Urothelium cell line (cell line): ENCODE measurements around the gene RGL3.
A peak's percentile ranks its signal among the peaks of the same experiment; 100 is the strongest.
"Not testable (repeated sequence)": the region's sequence is repeated elsewhere in the genome, so short reads cannot be mapped to it uniquely, and the experiment has no call there.

Experiments used
- DNase-seq: peaks from one replicate; pipeline ENCODE4 v3.0.0; 2011; ENCODE audit warnings: low spot score, mixed read lengths
- FAIRE-seq: peaks from 2 replicates; lab custom pipeline; 2011; peaks lifted over from hg19 to GRCh38; lab: Jason Lieb, UNC

The RGL3 gene, protein sequence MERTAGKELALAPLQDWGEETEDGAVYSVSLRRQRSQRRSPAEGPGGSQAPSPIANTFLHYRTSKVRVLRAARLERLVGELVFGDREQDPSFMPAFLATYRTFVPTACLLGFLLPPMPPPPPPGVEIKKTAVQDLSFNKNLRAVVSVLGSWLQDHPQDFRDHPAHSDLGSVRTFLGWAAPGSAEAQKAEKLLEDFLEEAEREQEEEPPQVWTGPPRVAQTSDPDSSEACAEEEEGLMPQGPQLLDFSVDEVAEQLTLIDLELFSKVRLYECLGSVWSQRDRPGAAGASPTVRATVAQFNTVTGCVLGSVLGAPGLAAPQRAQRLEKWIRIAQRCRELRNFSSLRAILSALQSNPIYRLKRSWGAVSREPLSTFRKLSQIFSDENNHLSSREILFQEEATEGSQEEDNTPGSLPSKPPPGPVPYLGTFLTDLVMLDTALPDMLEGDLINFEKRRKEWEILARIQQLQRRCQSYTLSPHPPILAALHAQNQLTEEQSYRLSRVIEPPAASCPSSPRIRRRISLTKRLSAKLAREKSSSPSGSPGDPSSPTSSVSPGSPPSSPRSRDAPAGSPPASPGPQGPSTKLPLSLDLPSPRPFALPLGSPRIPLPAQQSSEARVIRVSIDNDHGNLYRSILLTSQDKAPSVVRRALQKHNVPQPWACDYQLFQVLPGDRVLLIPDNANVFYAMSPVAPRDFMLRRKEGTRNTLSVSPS

DNA sequence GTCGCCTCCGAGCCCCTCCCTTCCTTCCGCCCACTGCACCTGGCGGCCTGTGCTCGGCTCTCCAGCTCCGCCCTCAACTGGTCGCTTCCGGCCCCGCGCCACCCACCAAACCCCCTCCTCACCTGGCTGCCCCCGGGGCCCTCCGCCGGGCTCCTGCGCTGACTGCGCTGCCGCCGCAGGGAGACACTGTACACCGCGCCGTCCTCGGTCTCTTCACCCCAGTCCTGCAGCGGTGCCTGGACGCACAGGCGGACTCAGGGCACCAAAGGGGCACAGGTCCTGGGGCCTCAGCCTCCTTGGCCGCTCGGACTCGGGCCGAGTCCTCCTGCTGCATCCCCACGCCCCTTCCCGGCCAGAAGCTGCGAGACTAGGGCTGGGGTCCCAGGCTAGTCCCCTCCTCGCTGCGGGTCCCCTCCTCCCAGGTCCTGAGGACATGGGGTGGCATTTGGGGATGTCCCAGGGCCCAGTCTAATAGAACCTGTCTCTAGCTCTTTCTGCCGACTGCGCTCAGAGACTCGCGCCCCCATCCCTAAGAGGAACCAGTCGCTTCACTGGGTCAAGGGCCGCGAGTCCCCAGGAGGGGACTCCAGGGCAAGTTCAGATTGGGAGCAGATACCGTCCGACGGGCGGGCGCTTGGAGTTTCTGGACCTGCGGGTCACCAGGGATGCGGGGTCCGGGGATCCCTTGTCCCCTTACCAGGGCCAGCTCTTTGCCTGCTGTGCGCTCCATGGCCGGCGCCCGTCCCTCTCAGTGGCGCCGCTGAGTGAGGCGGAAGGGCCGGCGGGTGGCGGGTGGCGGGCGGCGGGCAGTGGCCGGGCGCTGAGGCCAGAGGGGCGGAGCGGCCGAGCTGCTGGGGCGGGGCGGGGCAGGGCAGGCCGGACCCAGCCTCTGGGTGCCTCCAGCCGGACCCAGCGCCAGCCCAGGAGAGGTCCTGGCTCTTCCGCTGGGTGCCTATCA, at the start of gene RGL3:
RGL3 (minus strand) TSS at position 766 of the 958 bp plus-strand sequence; CDS start at position 730, 36 bp downstream.
- no peak for FAIRE-seq
- DNase-seq = no peak

DNA sequence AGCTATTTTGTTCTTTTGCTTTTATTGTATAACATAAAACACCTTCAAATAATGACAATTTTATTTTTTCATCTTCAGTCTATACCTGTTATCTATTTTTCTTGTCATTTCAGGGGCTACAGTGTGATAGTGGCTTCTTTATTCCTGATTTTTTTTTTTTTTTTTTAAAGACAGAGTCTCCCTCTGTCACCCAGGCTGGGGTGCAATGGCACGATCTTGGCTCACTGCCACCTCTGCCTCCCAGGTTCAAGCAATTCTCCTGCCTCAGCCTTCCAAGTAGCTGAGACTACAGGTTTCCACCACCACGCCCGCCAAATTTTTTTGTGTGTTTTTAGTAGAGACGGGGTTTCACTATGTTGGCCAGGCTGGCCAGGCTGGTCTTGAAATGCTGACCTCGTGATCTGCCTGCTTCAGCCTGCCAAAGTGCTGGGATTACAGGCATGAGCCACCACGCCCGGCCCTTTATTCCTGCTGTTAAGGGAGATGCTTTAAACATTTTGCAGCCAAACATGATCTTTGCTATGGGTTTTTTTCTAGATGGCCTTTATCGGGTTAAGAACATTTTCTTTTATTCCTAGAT, 49.2 kb upstream of the RGL3 start:
- not testable (repeated sequence) for FAIRE-seq, DNase-seq

DNA sequence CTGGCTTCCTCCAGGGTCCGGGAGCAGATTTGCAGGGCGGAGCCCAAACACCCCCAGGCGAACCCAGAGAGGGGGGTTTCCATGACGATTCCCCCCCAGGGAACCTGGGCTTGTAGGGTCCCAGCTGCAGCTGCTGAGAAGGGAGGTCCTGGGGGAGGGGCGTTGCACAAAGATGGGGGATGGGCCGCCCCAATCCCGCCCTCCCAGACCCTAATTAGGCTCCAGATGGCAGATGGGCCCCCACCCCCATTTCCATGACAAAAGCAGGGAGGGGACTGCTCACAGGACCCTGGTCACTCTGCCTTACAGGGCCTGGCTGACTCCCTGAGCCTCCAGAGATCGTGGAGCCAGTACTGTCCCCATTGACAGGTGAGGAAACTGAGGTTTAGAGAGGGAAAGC, 46.5 kb upstream of the RGL3 start:
- FAIRE-seq = no peak
- no peak for DNase-seq

DNA sequence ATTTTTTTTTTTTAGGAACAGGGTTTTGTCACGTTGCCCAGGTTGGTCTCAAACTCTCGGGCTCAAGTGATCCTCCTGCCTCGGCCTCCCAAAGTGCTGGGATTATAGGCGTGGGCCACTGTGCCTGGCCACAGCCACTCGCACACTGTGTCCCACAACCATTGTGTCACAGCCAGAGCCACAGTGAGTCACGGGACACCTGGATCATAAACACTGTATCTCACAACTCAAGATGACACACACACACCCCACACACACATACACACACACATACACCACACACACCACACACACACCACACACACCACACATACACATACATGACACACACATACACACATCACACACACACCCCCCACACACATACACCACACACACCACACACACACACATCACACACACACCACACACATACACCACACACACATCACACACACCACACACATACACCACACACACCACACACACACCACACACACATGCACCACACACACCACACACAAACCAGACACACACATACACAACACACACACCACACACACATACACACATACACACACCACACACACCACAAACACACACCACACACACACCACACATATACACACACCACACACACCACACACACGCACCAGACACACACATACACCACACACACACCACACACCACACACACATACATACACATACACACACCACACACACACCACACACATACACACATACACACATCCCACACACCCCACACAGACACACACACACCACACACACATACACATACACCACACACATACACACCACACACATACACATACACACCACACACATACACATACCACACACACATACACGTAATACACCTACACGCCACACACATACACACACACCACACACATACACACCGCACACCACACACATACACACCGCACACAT, 45.5 kb upstream of the RGL3 start:
- DNase-seq = no peak
- peak; percentile 100 for FAIRE-seq

DNA sequence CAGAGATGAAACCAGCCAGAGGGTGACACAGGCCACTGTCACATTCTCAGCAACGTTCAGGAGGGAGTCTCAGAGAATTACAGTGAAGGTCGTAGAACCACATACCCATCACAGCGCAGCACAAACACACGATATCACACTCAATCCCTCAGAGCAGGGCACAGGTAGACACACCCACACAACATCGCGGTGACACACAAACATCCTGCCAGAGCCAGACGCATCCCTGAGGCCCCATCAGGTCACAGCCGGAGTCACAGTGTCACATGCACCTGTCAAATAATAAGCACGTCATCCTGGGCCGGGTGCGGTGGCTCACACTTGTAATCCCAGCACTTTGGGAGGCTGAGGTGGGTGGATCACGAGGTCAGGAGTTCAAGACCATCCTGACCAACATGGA, 44.3 kb upstream of the RGL3 start:
- FAIRE-seq = no peak
- DNase-seq = no peak

DNA sequence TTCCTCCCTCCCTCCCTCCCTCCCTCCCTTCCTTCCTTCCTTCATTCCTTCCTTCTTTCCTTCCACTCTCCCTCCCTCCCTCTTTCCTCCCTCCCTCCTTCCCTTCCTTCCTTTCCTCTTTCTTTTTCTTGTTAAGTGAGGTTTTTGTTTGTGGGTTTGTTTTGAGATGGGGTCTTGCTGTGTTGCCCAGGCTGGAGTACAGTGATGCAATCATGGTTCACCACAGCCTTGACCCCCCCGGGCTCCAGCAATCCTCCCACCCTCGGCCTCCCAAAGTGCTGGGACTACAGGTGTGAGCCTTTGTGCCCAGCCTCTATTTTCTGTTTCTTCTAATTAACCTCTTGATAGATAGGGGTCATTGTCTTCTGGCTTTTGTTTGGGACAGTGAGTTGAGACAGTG, 42.3 kb upstream of the RGL3 start:
- FAIRE-seq = no peak

DNA sequence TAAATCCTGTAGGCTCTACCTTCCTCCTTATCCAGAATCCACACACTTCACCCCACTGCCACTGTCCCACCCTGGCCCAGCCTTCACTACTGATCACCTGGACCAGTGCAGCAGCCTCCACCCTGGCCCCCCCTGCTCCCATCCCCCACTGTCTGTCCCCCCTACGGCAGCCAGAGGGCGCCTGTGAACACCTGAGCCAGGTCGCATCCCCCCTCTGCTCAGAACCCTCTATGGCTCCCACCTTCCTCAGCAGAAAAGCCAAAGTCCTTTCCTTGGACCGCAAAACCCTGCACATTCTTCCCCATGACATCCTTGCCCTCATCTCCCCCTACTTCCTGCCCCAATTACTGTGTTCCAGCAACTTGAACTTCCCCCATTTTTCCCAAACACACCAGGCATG, 41.1 kb upstream of the RGL3 start:
- FAIRE-seq (no peak), DNase-seq (no peak)

More for the DNA sequence above, 42.3 kb upstream of the RGL3 start:
- DNase-seq = no peak

DNA sequence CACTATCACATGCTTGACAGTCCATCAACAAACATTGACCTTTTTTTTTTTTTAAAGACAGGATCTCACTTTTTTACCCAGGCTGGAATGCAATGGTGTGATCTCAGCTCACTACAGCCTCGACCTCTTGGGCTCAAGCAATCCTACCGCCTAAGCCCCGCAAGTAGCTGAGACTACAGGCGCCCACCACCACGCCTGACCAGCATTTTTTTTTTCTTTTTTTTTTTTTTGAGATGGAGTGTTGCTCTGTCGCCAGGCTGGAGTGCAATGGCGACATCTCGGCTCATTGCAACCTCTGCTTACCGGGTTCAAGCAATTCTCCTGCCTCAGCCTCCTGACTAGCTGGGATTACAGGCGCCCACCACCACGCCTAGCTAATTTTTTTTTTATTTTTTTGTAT, 39.8 kb upstream of the RGL3 start:
- not testable (repeated sequence) for DNase-seq, FAIRE-seq

DNA sequence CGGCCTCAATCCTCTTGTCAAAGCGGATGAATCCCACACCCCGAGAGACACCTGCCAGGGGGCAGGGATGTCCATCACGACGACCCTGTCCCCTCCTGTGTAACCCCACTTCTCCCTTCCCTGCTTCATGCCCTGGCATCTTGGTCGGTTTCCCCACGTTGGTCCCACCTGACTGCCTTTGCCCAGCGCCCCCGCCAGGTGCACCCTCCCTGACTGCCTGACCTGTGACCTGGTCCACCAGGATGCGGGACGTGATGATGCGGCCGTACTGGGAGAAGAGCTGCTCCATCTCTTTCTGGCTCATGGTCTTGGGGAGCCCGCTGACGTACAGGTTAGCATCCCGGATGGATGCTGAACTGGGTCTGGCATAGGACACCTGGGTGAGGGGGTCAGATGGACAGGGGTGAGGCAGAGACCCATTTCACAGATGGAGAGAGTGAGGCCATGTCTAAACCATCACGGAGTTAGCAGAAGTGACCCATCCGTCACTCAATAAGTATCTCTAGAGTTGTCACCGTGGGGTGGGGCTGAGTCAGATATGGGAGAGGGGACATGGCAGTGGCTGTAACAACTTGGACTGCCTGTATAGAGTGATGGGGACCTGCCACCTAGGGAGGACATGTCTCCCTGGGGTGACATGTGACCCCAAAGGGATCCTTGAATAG, 39.3 kb upstream of the RGL3 start:
- DNase-seq (no peak), FAIRE-seq (no peak)

DNA sequence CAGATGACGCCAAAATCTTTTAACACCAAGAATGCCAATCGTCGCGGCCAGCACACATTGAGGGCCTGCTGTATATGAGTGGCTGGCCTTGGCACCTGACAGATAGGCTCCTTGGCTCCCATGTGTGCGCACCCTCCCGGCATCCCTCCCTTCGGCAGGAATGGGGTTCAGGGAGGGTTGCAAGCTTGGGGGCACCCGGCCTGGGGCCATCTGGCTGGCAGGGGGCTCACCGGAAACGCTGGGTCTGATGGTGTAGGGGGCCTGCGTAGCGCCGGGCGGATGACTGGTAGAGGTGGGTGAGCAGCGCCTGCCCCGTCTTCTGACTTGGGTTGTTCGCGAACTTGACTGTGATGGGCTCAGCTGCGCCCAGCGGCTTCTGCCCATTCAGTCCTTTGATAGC, 38.7 kb upstream of the RGL3 start:
- no peak for FAIRE-seq
- no peak for DNase-seq

DNA sequence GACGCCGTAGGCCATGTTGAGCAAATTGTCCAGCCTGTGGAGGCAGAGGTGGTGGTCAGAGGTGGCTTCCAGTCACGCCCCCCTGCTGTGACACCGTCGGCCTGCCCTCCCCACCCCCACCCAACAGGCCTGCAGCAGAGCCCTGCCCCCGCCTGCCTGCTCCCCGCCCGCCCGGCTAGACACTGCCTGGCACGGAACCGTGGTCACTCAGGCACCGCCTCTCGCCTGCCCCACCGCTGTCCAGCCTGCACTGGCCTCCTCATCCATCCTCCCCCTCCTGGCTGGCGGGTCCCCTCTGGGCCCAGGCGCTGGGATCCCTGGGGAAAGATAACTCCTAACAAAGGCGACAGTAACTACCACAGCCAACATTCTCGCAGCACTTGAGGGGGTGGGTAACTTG, 38.0 kb upstream of the RGL3 start:
- FAIRE-seq = no peak

DNA sequence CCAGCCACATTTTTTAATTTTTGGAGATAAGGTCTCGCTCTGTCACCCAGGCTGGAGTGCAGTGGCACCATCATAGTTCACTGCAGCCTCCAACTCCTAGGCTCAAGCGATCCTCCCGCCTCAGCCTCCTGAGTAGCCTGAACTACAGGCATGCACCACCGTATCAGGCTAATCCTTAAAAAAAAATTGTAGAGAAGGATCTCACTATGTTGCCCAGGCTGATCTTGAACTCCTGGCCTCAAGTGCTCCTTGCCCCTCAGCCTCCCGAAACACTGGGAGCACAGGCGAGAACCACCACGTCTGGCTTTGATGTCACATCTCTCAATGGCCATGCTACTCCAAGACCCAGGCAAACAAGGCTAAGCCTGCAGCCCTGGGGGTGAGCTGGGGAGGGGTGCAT, 37.5 kb upstream of the RGL3 start:
- DNase-seq = no peak

More for the DNA sequence above, 38.0 kb upstream of the RGL3 start:
- DNase-seq = no peak

DNA sequence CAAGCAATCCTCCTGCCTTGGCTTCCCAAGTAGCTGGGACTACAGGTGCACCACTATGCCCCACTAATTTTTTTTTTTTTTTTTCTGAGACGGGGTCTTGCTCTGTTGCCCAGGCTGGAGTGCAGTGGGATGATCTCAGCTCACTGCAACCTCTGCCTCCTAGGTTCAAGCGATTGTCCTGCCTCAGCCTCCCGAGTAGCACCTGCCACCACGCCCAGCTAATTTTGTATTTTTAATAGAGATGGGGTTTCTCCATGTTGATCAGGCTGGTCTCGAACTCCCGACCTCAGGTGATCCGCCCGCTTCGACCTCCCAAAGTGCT, 36.1 kb upstream of the RGL3 start:
- not testable (repeated sequence) for FAIRE-seq, DNase-seq

More for the DNA sequence above, 37.5 kb upstream of the RGL3 start:
- FAIRE-seq = no peak

DNA sequence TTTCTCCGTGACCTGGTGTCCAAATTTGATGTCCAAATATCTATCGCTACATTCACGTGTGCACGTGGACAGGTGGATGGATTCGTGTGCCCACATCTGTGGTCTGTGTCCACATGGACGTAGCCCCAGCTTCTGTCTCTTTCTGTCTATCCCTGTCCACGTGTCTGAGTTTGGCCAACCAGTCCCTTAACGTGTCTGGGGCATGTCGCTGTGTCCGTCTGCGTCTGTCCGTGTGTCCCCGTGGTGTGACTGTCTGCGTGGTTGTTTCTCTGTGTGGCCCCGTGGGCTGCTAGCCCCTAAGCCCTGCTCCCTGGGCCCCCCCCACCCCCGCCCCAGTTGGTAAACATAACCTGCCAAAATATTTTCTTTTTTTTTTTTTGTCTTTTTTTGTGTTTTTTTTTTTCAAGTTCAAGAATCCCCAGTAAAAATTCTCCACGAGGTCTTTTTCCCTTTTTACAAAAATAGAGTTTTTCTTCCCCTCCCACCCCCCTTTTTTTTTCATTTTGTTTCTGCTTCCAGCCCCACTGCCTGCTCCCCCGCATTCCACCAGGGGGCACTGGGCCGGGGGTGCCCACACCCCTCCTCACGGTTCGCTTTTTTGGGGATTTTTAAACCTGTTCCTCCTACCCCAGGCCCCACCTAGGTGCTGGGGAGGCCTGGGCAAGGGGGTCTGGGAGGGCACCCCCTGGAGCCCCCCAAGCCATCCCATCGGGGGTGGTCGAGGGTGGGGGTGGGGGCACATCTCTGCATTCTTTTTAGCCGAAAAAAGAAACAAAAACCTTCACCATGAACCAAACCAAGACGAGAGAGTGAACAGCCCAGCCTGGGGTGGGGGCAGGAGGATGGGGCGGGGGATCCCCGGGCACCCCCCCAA, 34.6 kb upstream of the RGL3 start:
- DNase-seq (no peak), FAIRE-seq (no peak)

DNA sequence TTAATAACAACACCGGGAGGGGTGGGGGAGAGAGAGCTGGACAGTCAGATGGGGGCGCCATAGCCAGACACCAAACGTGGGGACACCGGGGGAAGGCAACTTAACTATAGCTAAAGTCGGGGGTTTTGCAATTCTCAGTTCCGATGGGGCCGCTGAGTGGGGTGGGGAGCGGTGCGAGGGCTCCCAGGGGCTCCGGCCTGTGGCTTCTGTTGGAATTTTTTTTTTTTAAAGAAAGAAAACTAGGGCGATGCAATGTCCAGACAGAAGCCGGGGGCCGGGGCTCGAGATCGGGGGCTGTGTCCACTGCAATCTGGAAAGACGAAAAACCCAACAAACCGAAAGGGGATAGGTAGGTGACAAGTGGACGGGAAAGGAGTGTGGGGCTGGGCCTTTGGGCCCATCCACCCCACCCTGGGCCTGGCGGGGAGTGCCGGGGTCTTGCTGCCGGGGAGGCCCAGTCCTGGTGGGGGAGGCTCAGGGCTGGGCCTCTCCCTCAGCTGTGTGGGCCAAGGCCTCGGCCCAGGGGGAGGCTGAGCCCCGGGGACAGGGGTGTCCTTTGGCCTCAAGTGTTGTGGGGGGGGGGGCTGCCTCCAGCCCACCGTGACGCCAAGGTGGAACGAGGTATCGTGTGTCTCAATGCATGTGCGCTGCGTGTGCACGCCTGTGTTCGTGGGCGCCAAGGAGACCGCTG, 33.7 kb upstream of the RGL3 start:
- no peak for FAIRE-seq
- DNase-seq = no peak

DNA sequence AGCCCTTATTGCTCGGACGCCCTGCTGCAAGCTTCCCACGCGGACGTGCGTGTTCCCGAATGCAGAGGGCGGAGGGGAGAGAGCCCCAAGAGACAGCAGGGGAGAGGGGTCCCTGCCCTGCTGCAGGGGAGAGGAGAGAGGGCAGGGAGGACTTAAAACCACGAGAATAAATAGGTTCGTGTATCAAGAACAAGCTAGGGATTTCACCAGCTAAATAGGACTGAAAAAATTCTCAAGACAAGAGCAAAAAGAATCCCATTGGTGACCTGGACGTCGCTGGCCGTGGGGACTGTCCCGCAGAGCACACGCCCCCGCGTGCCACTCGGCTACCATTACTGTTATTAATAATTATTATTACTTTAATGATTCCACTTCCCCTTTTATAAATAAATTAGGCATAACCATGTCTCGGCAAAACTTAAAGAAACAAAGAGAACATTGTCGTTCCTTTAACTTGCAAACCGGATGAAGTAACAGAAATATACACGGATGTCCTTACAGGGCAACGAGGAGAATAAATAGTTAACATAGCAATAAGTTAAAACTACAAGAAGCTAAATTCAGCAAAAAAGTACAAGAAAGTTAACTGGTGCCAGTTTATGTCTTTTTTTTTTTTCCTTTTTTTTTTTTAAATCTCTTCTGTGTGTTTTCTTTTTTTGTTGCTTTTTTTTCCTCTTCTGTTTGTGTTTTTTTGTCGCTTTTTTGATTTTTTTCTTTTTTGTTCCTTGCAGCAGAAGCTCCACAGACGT, 32.9 kb upstream of the RGL3 start:
- DNase-seq (no peak), FAIRE-seq (no peak)

DNA sequence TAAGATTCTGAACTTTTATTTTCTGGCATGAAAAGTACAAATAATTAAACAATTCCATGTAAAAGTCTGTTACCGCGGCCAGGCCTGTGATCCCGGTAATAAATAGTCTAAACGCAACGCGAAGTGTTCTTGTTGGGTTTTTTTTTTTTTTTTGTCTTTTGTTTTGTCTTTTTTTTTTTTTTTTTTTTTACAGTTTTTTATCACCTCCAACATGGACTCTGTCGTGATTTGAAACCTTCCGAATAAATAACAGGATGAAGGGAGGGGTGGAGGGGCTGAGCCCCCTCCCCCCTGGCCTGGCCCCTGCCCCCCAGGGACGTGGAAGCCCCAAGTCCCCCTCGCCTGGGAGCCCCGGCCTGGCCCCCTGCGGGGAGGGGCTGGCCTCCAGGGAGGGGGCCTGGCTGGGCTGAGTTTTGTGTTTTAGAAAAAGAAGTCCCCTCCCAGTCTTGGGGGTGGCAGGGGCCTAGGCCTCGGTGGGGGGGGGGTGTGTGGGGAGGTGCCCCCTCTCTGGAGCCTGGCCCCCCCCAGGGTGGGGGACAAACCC, 32.3 kb upstream of the RGL3 start:
- no peak for FAIRE-seq
- DNase-seq = no peak
